HFFc6 (cell line): Measurements from ENCODE around the gene NCAPH2. TPM values are rescaled to one million over a fixed set of nuclear protein-coding genes. Genes with fewer than 3 reads are reported as not detected.

Source experiments
- DNase-seq: peaks from one replicate; pipeline ENCODE4 v3.0.0-alpha.2; 2018
- H3K27ac Mint-ChIP-seq: 2 replicates; pipeline ENCODE4 v1.8.0; 2020; ENCODE audit warnings: mild to moderate bottlenecking, mixed read lengths
- H3K27me3 Mint-ChIP-seq: 2 replicates; pipeline ENCODE4 v1.8.0; 2021; ENCODE audit warnings: mild to moderate bottlenecking, moderate library complexity, mixed read lengths; ENCODE audit not compliant: insufficient read depth
- H3K36me3 Mint-ChIP-seq: 2 replicates; pipeline ENCODE4 v1.8.0; 2021; ENCODE audit warnings: low read depth, mixed read lengths
- H3K4me1 Mint-ChIP-seq: 2 replicates; pipeline ENCODE4 v1.8.0; 2020; ENCODE audit warnings: low read depth, mixed read lengths
- H3K4me3 Mint-ChIP-seq: 2 replicates; pipeline ENCODE4 v1.8.0; 2020; ENCODE audit warnings: mild to moderate bottlenecking, moderate library complexity, mixed read lengths
- H3K9me3 Mint-ChIP-seq: 2 replicates; pipeline ENCODE4 v1.8.0; 2020; ENCODE audit warnings: mild to moderate bottlenecking, mixed read lengths
- CTCF ChIP-seq: fragments of 200-600 bp; sonication (generic); IDR thresholded peaks from 2 replicates; pipeline ENCODE4 v1.5.0; 2021; ENCODE audit warnings: antibody characterized with exemption, mild to moderate bottlenecking
- total RNA-seq, 6 experiments: library from RNA; stranded (reverse); fragmentation: NEBNext Ultra II Directional; extraction: Animal tissue kit (Norgen Biotek cat#: 25700); gene quantifications; 2 replicates in 1 of 6; 3 replicates in 5 of 6; pipeline ENCODE4 v1.2.3, GENCODE V29; 2021

Gene NCAPH2
- total RNA-seq, 6 experiments from 2014 or later, result 31.7 to 54.1 (median 50.0) TPM

DNA sequence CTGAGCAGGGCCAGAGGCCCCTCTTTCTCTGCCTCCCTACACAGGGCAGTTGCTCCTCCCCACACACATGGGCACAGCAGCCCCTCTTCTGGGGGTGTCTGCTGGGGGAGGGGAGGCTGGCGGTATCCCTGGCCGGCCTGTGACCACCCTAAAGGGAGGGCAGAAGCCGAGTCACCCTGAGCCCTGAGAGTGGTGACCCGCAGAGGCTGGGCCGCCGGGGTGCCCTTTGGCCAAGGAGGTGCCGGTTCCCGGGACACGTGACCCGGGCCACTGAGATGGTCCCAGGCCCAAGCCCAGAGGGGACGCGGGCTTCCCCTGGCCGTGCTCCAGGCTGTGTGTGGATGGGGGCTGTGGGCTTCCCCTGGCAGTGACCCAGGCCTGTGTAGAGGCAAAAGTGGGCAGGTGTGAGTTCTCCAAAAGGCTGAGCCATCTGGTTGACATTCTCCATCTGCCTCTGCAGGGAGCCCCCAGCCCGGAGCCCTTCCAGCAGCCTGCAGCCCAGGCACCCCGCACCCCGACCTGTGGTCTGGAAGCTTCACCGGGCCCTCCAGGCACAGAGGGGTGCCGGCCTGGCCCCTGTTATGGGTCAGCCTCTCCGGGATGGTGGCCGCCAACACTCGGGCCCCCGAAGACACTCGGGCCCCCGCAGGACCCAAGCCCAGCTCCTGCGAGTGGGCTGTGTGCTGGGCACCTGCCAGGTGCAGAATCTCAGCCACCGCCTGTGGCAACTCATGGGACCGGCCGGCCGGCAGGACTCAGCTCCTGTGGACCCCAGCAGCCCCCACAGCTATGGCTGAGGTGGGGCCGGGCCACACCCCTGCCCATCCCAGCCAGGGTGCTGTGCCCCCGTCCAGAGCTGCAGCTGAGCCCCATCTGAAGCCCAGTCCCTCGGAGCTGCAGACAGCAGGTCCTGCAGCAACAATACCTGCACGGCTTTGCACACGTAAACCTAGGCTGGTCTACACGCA lies 25.6 kb upstream of the NCAPH2 start:
- Mint-ChIP-seq H3K27me3 (peaks cover 7% of the 10 kb centered on the region), H3K4me3 (no peak overlapping the region; the same call in 1 of the 2 replicates), H3K27ac (no peak overlapping the region), H3K9me3 (no peaks in the 10 kb centered on the region), H3K4me1 (peaks cover 13% of the 10 kb centered on the region), H3K36me3 (no peaks in the 10 kb centered on the region)
- TF ChIP-seq CTCF, result no peak
- DNase-seq, result no peak

DNA sequence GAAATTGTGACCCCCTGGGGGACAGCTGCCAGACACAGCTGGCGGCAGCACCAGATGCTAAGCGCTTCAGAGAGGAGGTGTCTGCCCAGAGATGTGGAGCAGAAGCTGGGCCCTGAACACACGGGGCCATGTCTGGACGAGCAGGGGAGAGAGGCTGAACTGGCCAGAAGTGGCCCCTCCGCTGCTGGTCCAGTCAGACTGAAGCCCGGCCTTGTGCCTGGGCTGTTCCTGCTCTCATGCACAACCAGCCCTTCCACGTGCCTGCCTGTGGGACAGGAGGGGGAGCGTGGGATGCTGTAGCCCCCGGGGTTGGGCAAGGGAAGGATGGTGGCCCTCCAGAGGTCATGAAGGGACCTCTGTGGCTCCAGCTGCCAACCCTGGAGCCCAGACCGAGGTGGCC lies 24.9 kb upstream of the NCAPH2 start:
- no peak overlapping the region for H3K4me3 Mint-ChIP-seq
- no peak for TF ChIP-seq CTCF
- no peaks in the 10 kb centered on the region for H3K9me3 Mint-ChIP-seq
- DNase-seq, result no peak
- peaks cover 7% of the 10 kb centered on the region for H3K27me3 Mint-ChIP-seq
- peaks cover 13% of the 10 kb centered on the region for H3K4me1 Mint-ChIP-seq
- H3K36me3 Mint-ChIP-seq, result no peaks in the 10 kb centered on the region
- no peak overlapping the region for H3K27ac Mint-ChIP-seq

DNA sequence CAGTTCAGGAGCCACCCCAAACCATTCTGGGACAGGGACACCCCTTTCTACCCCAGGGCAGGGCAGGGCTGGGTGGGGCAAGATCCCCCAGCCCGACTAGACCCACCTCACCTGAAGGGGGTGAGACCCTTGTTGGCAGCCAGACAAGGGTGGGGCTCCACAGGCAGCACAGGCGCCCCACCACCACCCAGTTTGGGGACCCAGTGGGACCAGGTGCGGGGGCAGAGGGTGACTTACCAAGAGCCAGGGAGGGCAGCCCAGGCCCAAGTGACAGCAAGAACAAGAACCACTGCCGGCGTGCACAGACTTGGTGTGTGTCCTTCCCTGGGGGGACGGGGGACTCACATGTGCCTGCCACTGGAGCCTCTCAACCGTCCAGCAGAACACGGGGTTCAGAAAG lies 24.5 kb upstream of the NCAPH2 start:
- Mint-ChIP-seq H3K27me3 (peaks cover 7% of the 10 kb centered on the region), H3K9me3 (no peaks in the 10 kb centered on the region), H3K27ac (no peak overlapping the region), H3K4me3 (no peak overlapping the region), H3K4me1 (peaks cover 13% of the 10 kb centered on the region), H3K36me3 (no peaks in the 10 kb centered on the region)
- DNase-seq, result no peak
- no peak for TF ChIP-seq CTCF

DNA sequence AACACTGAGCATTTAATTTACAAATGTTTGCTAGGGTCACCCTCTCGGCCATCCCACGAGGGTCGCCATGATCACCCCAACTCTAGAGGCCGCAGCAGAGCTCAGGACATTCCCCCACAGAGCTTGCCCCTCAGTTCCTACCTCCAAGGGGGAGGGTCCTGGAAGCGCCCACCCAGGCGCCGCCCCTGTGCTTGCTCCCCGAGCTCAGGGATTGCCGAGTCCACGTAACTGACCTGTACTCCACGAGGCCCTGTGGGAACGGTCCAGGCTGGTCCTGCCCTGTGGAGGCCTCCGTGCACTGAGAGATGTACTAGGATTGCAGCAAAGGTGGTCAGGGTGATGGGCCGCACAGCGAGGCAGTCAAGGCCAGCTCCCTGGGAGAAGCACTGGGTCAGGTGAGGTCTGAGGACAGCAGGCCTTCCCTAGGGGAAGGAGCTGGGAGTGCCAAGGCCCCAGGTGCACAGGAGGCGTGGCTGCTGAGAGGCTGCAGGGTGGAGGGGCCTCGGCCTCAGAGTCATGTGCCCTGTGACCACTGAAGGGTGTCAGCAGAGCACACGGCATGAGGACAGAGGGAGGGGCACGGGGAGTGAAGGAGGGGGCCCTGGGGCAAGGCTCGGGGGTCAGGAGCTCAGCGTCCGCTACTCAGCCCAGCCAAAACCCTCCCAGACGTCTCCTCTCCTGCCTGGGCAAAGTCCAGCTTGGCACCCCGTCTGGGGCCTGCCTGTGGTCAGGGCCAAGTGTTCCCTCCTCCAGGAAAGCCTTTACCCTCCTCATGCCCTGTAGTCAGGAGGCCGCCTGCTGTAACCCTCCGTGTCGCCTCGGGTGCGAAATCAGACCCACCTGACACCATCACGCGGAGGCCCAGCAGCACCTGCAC lies 23.8 kb upstream of the NCAPH2 start:
- Mint-ChIP-seq H3K27me3 (peaks cover 7% of the 10 kb centered on the region), H3K4me1 (peaks cover 13% of the 10 kb centered on the region), H3K36me3 (no peaks in the 10 kb centered on the region), H3K9me3 (no peaks in the 10 kb centered on the region), H3K4me3 (no peak overlapping the region), H3K27ac (no peak overlapping the region)
- TF ChIP-seq CTCF, result no peak
- DNase-seq, result no peak

DNA sequence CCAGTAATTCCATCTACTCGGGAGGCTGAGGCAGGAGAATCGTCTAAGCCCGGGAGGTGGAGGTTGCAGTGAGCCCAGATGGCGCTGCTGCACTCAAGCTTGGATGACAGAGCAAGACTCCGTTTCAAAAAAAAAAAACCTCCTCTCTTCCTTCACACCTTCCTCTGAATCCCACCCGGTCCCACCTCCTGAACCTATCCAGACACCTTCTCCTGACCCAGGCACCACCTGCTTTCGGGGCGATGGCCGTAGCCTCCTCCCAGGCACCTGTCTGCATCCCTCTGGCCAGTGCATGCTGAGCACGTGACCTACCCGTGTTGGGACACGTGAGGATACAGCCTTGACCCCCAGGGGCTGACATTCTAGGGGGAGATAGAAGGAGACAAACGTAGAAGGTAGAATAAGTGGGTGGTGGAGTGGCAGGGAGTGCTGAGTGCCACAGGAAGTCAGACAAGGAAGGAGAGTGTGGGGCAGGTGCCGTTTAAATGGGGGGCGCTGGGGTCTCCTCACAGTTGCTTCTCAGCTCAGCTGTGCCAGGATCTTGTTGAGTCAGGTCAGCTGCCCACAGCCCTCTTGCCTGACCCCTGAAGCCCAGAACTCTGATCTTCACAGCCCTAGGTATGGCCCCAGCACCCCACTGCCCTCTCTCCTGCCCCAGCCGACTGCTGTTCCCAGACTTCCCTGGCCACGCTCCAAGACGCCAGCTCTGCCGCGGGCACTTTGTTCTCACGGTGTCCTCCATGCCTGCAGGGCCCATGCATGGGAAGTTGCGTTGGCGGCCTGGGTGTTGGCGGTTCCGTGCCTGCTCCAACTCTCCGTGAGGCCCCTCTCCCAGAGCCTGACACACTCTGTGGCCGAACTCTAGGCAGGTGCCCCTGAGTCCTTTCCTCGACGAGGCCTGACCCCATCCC lies 22.5 kb upstream of the NCAPH2 start:
- Mint-ChIP-seq H3K4me1 (peaks cover 13% of the 10 kb centered on the region), H3K27me3 (peaks cover 4% of the 10 kb centered on the region), H3K27ac (no peak overlapping the region), H3K4me3 (no peak overlapping the region), H3K9me3 (no peaks in the 10 kb centered on the region), H3K36me3 (no peaks in the 10 kb centered on the region)
- TF ChIP-seq CTCF, result peak; percentile 11; the same call in 1 of the 2 replicates
- DNase-seq, result peak; percentile 8
